GM12872 (cell line): ENCODE data around the gene CAP2.

Experiments
- CTCF ChIP-seq: IDR thresholded peaks from 3 replicates; pipeline ENCODE4 v1.5.1; 2011; ENCODE audit warnings: low read depth, mild to moderate bottlenecking, low read length, moderate library complexity; ENCODE audit not compliant: insufficient read depth

Gene CAP2

DNA sequence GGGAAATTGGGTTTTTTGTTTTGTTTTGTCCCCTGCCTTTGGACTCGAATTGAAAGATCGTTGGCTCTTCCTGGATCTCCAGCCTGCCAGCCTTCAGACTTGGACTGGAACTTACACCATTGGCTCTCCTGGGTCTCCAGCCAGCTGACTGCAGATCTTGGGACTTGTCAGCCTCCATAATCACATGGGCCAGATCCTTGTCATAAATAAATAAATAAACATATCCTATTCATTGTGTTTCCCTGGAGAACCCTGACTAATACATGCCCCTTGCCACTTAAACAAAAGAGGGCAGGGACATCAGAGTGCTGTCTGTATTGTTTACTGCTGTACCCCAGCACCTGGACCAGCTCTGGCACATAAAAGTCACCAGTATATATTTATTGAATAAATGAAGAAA, 101.5 kb downstream of the CAP2 start:
- no peak for TF ChIP-seq CTCF

GRCh38 chr6:17497535-17498095, 104.2 kb downstream of the CAP2 start:
- no peak for TF ChIP-seq CTCF

DNA sequence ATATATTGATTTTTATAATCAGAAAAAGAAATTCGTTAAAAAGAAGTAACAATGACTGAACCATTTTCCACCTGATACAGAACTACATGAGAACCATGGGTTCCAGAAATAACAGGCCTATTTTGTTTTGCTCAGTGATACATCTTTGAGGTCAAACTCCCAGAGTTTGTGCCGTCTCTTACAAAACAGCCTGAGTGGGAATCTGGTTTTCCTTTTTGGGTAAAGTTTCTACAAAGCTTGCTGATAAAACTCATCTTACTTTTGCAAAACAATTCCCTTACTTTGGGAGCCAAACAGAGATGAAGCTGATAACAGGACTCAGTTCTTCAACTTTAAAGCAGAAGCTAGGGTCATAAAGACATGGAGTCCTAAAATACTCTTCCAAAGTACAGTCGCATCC, 108.0 kb downstream of the CAP2 start:
- no peak for TF ChIP-seq CTCF

DNA sequence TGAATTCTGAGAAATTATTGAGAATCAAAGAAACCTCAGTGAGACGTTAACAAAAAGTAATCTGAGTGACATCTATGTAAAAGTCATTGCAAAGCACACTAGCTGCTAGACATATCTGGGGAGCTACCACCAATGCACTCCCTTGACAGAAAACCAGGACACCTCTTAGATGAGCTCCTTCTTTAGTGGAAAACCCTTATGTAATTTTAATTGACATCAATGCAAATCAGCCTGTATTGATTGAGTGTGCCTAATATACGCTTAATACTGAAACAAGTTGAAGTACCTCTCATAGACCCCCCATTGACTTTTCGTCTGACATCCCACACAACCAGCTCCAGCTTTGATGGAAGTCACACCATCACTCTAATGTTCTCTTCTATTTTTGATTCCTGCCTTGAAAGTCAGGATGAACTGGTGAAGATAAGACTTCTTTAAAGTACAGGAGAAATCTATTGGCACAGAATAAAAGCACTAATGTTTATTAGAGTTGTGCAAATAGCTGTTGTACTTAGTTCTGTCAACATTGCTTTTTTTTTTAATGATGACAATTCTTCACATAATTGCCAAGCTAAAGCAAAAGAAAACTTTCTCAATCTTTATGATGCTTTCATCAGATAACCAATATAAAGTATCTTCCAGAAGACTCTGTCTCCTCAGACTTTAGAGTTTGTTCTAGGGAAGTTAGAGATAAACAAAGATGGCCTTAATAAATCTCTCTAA, 108.7 kb downstream of the CAP2 start:
- no peak for TF ChIP-seq CTCF

- no peak for TF ChIP-seq CTCF
Measured at GRCh38 chr6:17503051-17503450, 109.7 kb downstream of the CAP2 start.

- no peak for TF ChIP-seq CTCF
Measured at GRCh38 chr6:17504005-17504404, 110.6 kb downstream of the CAP2 start.

DNA sequence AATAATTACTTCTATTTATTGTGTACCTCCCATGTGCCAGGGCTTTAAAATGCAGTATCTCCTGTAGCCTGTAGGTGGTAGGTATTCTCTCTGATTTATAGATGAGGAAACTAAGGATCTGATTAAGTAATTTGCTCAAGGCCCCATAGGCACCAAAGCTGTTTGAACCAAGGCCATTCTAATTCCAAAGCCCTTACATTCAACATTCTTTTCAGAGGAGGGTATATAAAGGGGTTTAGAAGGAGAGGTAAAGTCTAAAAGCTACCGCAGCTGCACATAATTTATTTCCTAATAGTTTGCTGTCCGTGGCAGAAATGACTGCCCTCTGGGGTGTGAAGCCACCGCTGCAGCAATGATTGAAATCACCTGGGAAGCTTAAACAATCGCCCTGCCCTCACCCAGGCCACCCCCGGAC, 111.7 kb downstream of the CAP2 start:
- no peak for TF ChIP-seq CTCF
